K562 (cell line): ENCODE data around the gene ZNF407. TPM values are rescaled to one million over a fixed set of nuclear protein-coding genes. Genes with fewer than 3 reads are reported as not detected.

Source experiments
- ATAC-seq: fragments of 200-7000 bp; cut with Tn5 transposase; 3 replicates; pipeline ENCODE4 v1.9.1; 2020; ENCODE audit warnings: moderate library complexity
- BruUV-seq: library from RNA; stranded (reverse); fragments of 400-500 nt; replicated peaks from 2 replicates; lab custom pipeline; 2021; lab: Mats Ljungman, UMichigan
- CTCF ChIA-PET: fragments of 300-600 bp; formaldehyde crosslinking; extraction: SDS; loops from one replicate; lab custom pipeline; 2021; ENCODE audit warnings: low intra/inter-chr PET ratio; lab: Yijun Ruan, JAX
- POLR2A ChIA-PET: fragments of 300-600, 350-650 bp; sonication (Branson Sonifier 250); formaldehyde crosslinking; extraction: SDS; loops from one replicate; lab custom pipeline; 2021; ENCODE audit warnings: antibody characterized with exemption, inconsistent platforms; lab: Yijun Ruan, JAX
- DNase-seq, 4 experiments: peaks; one replicate each; pipeline versions ENCODE4 v3.0.0 to v3.0.0-alpha.2; 2011 to 2018; ENCODE audit warnings: low spot score in 3 of 4, mixed read lengths in 3 of 4; ENCODE audit errors: extremely low read depth in 1 of 4
- FAIRE-seq: peaks from 2 replicates; lab custom pipeline; 2011; peaks lifted over from hg19 to GRCh38; lab: Jason Lieb, UNC
- H2AFZ ChIP-seq: 2 replicates; pipeline ENCODE4 v1.6.0; 2011; ENCODE audit warnings: low read depth, low read length, control low read depth, inconsistent platforms
- H3K27ac ChIP-seq: fragments of 200-600 bp; 3 replicates; pipeline ENCODE4 v1.8.0; 2011; ENCODE audit warnings: low read depth, mild to moderate bottlenecking, control low read depth, inconsistent platforms, low read length, moderate library complexity, mixed read lengths; ENCODE audit errors: extremely low read depth
- H3K27me3 ChIP-seq, 2 experiments: fragments of 300-600 bp in 1 of 2; 2 replicates in 1 of 2; 3 replicates in 1 of 2; pipeline versions ENCODE4 v1.6.0 to v1.8.0; 2011; ENCODE audit warnings: inconsistent platforms in 2 of 2, low read length in 2 of 2, mild to moderate bottlenecking in 1 of 2, mixed read lengths in 1 of 2, moderate library complexity in 1 of 2; ENCODE audit not compliant: control insufficient read depth in 2 of 2, insufficient read depth in 2 of 2
- H3K36me3 ChIP-seq: fragments of 300-600 bp; 3 replicates; pipeline ENCODE4 v1.8.0; 2011; ENCODE audit warnings: mild to moderate bottlenecking, low read length, inconsistent platforms; ENCODE audit not compliant: control insufficient read depth, insufficient read depth
- H3K4me1 ChIP-seq, 2 experiments: fragments of 200-600 bp in 1 of 2; replicated peaks in 1 of 2; 2 replicates in 1 of 2; 3 replicates in 1 of 2; pipeline versions ENCODE4 v1.5.1 to v1.8.0; 2011; ENCODE audit warnings: inconsistent platforms in 2 of 2, low read length in 2 of 2, mild to moderate bottlenecking in 1 of 2, mixed read lengths in 1 of 2, moderate library complexity in 1 of 2; ENCODE audit not compliant: control insufficient read depth in 2 of 2, insufficient read depth in 2 of 2
- H3K4me2 ChIP-seq: 2 replicates; pipeline ENCODE4 v1.6.1; 2011; ENCODE audit warnings: low read length, control low read depth, inconsistent platforms, mixed read lengths; ENCODE audit not compliant: insufficient read depth
- H3K4me3 ChIP-seq: fragments of 200-600 bp; sonication (generic), shearing (Covaris generic); 2 replicates; pipeline ENCODE4 v1.5.1; 2016; ENCODE audit warnings: control low read depth, inconsistent platforms
- H3K79me2 ChIP-seq: fragments of 200-600 bp; 3 replicates; pipeline ENCODE4 v1.8.0; 2011; ENCODE audit warnings: low read length, inconsistent platforms; ENCODE audit not compliant: control insufficient read depth, insufficient read depth
- H3K9ac ChIP-seq, 2 experiments: 2 replicates each; pipeline versions ENCODE4 v1.6.0 to v1.6.1; 2011; ENCODE audit warnings: low read depth in 2 of 2, low read length in 2 of 2, control low read depth in 1 of 2, inconsistent platforms in 1 of 2, mild to moderate bottlenecking in 1 of 2, mixed read lengths in 1 of 2; ENCODE audit not compliant: insufficient read depth in 1 of 2
- H3K9me1 ChIP-seq: one replicate; pipeline ENCODE4 v1.6.0; 2011; ENCODE audit warnings: inconsistent platforms, mild to moderate bottlenecking, low read length, moderate library complexity; ENCODE audit not compliant: control insufficient read depth, insufficient read depth
- H3K9me3 ChIP-seq: replicated peaks from 2 replicates; pipeline ENCODE4 v1.5.1; 2011; ENCODE audit warnings: low read depth, low read length, inconsistent platforms; ENCODE audit not compliant: control insufficient read depth, insufficient read depth
- H4K20me1 ChIP-seq: replicated peaks from 2 replicates; pipeline ENCODE4 v1.6.1; 2011; ENCODE audit warnings: low read length, inconsistent platforms, mixed read lengths; ENCODE audit not compliant: control insufficient read depth, insufficient read depth
- ELF4 ChIP-seq: fragments of 450-650 bp; formaldehyde crosslinking; IDR thresholded peaks from 2 replicates; pipeline ENCODE4 v1.4.0; 2022; ENCODE audit warnings: missing genetic modification characterization
- MED1 ChIP-seq: sonication (generic); formaldehyde crosslinking; IDR thresholded peaks from 2 replicates; pipeline ENCODE4 v1.8.1; 2023; ENCODE audit warnings: missing genetic modification reagents, borderline replicate concordance
- MEF2A ChIP-seq: IDR thresholded peaks from 2 replicates; pipeline ENCODE4 v1.6.1; 2011; ENCODE audit warnings: low read depth, mild to moderate bottlenecking, low read length, moderate library complexity; ENCODE audit not compliant: control insufficient read depth
- MYC ChIP-seq, 2 experiments: fragments of 250-450 bp in 1 of 2; sonication (Bioruptor Pico) in 1 of 2; IDR thresholded peaks; 2 replicates each; pipeline versions ENCODE4 v1.5.1 to v1.6.1; 2012 to 2021; ENCODE audit warnings: low read depth in 2 of 2, borderline replicate concordance in 1 of 2, improper control_type of control experiment in 1 of 2, low read length in 1 of 2, mild to moderate bottlenecking in 1 of 2, moderate library complexity in 1 of 2
- NR3C1 ChIP-seq: sonication (generic); formaldehyde crosslinking; IDR thresholded peaks from 2 replicates; pipeline ENCODE4 v1.8.1; 2022; ENCODE audit warnings: missing genetic modification reagents
- SMC3 ChIP-seq: conservative IDR thresholded peaks from 2 replicates; pipeline ENCODE4 v1.6.1; 2011; ENCODE audit warnings: low read depth, low read length, improper control_type of control experiment; ENCODE audit not compliant: insufficient read depth
- ZC3H4 ChIP-seq: sonication (generic); formaldehyde crosslinking; IDR thresholded peaks from 2 replicates; pipeline ENCODE4 v1.9.0; 2021; ENCODE audit warnings: missing genetic modification reagents, borderline replicate concordance
- ZNF41 ChIP-seq: fragments of 250-450 bp; sonication (Bioruptor Pico); conservative IDR thresholded peaks from 2 replicates; pipeline ENCODE4 v1.4.0; 2020; ENCODE audit warnings: mild to moderate bottlenecking
- ZNF445 ChIP-seq: fragments of 250-450 bp; sonication (Bioruptor Pico); IDR thresholded peaks from 2 replicates; pipeline ENCODE4 v1.4.0; 2020; ENCODE audit warnings: low read depth, mild to moderate bottlenecking, moderate library complexity
- WGBS: fragments of 100-300 bp; shearing (Covaris generic); methylation state at CpG from one replicate; pipeline ENCODE4 v1.1.6; 2016; ENCODE audit warnings: low coverage, mixed read lengths; ENCODE audit not compliant: insufficient coverage; ENCODE audit errors: missing lambda C conversion rate; 5-methylcytosine and 5-hydroxymethylcytosine counted together
- in situ Hi-C: fragments of 300-500 bp; cut with MboI; formaldehyde crosslinking; loops from 4 replicates; pipeline ENCODE4 v1.15.0; 2018; ENCODE audit warnings: inconsistent platforms, mixed read lengths
- intact Hi-C: fragments of 100-400 bp; cut with micrococcal nuclease; formaldehyde crosslinking; loops from 2 replicates; pipeline ENCODE4 v1.14.2; 2022
- polyA plus RNA-seq, 8 experiments: library from polyadenylated mRNA; depleted of rRNA in 4 of 8; stranded (reverse) in 5 of 8; unstranded in 3 of 8; fragments of >200 nt; fragmentation: Nextera tagmentation in 2 of 8; fragmentation: Illumina TruSeq in 1 of 8; extraction: Ambion mirVana in 2 of 8; extraction: Trizol in 1 of 8; gene quantifications; 2 replicates each; pipeline versions ENCODE4 v1.2.1 to v1.2.3, GENCODE V29; 2011 to 2014; ENCODE audit warnings: inconsistent platforms in 1 of 8, missing spikeins in 1 of 8
- total RNA-seq, 7 experiments: library from RNA; depleted of rRNA in 6 of 7; stranded (reverse); fragments of >200 nt in 6 of 7; fragmentation: Illumina TruSeq in 2 of 7; extraction: Trizol in 2 of 7; gene quantifications; 2 replicates each; pipeline versions ENCODE4 v1.2.1 to v1.2.3, GENCODE V29; 2011 to 2021; ENCODE audit warnings: low replicate concordance in 1 of 7
- TF ChIP-seq, protein P1 (sequence below): fragments of 450-650 bp; formaldehyde crosslinking; IDR thresholded peaks from 2 replicates; pipeline ENCODE4 v1.4.0; 2020; ENCODE audit warnings: mild to moderate bottlenecking, mixed read lengths
- TF ChIP-seq, protein P2 (sequence below): fragments of 200-400 bp; formaldehyde crosslinking; IDR thresholded peaks from 2 replicates; pipeline ENCODE4 v1.6.1; 2017; ENCODE audit warnings: mild to moderate bottlenecking, low read depth, low read length, moderate library complexity
- TF ChIP-seq, protein P3 (sequence below): fragments of 250-450 bp; sonication (Bioruptor Pico); IDR thresholded peaks from 2 replicates; pipeline ENCODE4 v1.8.0; 2022; ENCODE audit warnings: moderate library complexity, mild to moderate bottlenecking, inconsistent platforms

The ZNF407 gene
- total and polyA plus RNA-seq, 9 of the 15 experiments (the other 6 are each of a cell fraction or from before 2014, with no cell fraction given) = 0.21 to 5.4 (median 2.3) TPM

DNA sequence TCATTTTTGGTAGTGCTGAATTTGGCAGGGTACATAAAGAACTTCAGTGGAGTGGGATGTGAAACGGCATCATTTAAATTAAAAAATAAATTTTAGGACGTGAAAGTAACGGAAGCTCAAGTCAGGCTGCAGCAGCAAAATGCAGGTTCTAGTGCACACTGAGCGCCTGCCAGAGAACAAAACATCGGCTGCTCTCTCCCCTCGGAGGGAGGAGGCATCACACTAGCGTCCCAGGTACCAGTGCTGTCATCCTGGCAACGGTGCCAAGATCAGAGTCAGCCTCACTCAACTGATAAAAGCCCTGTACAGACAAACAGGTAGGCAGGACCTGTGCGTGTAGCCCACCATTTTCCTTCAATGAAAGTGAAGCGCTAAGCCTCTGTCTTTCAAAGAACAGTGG, 349.7 kb downstream of the ZNF407 start:
- TF ChIP-seq, protein P1, sequence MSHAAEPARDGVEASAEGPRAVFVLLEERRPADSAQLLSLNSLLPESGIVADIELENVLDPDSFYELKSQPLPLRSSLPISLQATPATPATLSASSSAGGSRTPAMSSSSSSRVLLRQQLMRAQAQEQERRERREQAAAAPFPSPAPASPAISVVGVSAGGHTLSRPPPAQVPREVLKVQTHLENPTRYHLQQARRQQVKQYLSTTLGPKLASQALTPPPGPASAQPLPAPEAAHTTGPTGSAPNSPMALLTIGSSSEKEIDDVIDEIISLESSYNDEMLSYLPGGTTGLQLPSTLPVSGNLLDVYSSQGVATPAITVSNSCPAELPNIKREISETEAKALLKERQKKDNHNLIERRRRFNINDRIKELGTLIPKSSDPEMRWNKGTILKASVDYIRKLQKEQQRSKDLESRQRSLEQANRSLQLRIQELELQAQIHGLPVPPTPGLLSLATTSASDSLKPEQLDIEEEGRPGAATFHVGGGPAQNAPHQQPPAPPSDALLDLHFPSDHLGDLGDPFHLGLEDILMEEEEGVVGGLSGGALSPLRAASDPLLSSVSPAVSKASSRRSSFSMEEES (CRISPR knock-in tag) = no peak
- no peak for TF ChIP-seq SMC3
- TF ChIP-seq ZC3H4 (CRISPR knock-in tag) = no peak
- TF ChIP-seq MYC (IDR thresholded peaks at IDR 0.05; ENCODE audit: low read depth, low read length) = no peak
- TF ChIP-seq MYC (CRISPR knock-in tag; IDR thresholded peaks at IDR 0.05; ENCODE audit: borderline replicate concordance, low read depth) = no peak
- no peak for TF ChIP-seq ZNF41
- TF ChIP-seq, protein P2, sequence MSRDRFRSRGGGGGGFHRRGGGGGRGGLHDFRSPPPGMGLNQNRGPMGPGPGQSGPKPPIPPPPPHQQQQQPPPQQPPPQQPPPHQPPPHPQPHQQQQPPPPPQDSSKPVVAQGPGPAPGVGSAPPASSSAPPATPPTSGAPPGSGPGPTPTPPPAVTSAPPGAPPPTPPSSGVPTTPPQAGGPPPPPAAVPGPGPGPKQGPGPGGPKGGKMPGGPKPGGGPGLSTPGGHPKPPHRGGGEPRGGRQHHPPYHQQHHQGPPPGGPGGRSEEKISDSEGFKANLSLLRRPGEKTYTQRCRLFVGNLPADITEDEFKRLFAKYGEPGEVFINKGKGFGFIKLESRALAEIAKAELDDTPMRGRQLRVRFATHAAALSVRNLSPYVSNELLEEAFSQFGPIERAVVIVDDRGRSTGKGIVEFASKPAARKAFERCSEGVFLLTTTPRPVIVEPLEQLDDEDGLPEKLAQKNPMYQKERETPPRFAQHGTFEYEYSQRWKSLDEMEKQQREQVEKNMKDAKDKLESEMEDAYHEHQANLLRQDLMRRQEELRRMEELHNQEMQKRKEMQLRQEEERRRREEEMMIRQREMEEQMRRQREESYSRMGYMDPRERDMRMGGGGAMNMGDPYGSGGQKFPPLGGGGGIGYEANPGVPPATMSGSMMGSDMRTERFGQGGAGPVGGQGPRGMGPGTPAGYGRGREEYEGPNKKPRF = no peak
- TF ChIP-seq MED1 (CRISPR knock-in tag) = no peak
- TF ChIP-seq ZNF445 (CRISPR knock-in tag) = no peak
- TF ChIP-seq NR3C1 (CRISPR knock-in tag) = no peak
- no peak for TF ChIP-seq MEF2A
- TF ChIP-seq, protein P3, sequence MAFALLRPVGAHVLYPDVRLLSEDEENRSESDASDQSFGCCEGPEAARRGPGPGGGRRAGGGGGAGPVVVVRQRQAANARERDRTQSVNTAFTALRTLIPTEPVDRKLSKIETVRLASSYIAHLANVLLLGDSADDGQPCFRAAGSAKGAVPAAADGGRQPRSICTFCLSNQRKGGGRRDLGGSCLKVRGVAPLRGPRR (CRISPR knock-in tag) = no peak
- no peak for TF ChIP-seq ELF4 (CRISPR knock-in tag)
- Histone ChIP-seq H3K4me3 (no peak overlapping the region), H3K9me1 (no peaks in the 10 kb centered on the region), H4K20me1 (no peaks in the 10 kb centered on the region), H3K4me2 (no peak overlapping the region), H3K27ac (no peak overlapping the region), H3K9me3 (no peaks in the 10 kb centered on the region), H2AFZ (no peak overlapping the region), H3K27me3 (no peaks in the 10 kb centered on the region), H3K79me2 (no peaks in the 10 kb centered on the region), H3K9ac (no peak overlapping the region), H3K4me1 (no peaks in the 10 kb centered on the region), H3K36me3 (no peaks in the 10 kb centered on the region)
- ChIA-PET POLR2A (no interaction called here), CTCF (no interaction called here)
- DNase-seq (no peak), ATAC-seq (no peak), FAIRE-seq (no peak)
- in situ Hi-C loops = no loop called here
- 54% methylated on average over 8 of the region's 10 CpGs for WGBS
- no TSS peak for BruUV-seq
- intact Hi-C loops = no loop called here
